GM19455 (cell line): ENCODE measurements around the gene SMU1.
A peak's percentile ranks its signal among the peaks of the same experiment; 100 is the strongest.

Experiments used
- ATAC-seq: cut with Tn5 transposase; IDR thresholded peaks from one replicate; pipeline ENCODE4 v1.9.1; 2021; ENCODE audit not compliant: unreplicated experiment

Gene SMU1

DNA sequence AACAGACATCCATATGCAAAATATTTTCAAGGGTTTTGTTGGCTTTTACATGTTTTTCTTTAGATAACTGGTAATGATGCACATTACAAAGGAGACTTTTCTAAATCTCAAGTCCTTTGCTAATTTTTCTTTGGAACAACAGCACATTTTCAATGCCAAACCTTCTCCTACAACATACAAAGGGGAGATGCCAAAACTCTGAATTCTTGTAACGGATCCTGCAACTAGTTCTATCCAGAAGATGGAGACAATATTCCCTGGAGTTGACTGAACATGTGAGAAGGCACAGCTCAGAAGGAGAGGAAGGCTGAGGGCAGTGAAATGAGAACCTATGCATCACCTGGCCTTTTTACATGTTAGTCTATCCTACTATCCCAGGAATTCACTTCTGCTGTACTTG, 30.4 kb downstream of the SMU1 start:
- no peak for ATAC-seq

DNA sequence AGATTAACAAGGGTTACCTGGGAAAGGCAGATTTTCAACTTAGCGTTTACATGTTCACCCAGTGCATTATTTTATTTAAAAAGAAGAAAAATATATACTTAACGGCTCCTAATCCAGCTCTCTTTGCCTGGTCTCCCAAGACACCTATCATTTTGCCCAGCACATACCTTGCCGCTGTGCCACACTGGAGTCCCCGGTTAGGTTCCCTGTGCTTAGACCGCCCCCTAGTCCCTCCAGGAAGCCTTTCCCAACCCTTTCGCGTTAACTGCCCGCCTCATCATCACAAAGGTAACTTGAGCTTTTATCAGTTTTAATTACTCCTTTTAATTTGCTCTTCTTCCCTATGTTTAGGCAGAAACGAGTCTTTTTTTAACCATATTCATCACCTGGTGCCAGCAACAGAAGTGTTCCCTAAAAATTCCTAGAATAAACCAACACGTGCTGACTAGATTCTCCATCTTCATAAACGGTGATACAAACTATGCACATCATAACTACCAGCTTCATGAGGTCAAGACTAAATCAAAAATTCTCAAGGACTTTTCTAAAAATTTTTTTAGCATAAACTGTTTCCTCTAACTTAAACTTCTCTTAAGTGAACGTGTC, 31.7 kb downstream of the SMU1 start:
- no peak for ATAC-seq

GRCh38 chr9:33044162-33044673, 32.3 kb downstream of the SMU1 start:
- ATAC-seq, result peak; percentile 86

- ATAC-seq, result no peak
These were observed 32.8 kb downstream of the SMU1 start for GRCh38 chr9:33043671-33044070.

DNA sequence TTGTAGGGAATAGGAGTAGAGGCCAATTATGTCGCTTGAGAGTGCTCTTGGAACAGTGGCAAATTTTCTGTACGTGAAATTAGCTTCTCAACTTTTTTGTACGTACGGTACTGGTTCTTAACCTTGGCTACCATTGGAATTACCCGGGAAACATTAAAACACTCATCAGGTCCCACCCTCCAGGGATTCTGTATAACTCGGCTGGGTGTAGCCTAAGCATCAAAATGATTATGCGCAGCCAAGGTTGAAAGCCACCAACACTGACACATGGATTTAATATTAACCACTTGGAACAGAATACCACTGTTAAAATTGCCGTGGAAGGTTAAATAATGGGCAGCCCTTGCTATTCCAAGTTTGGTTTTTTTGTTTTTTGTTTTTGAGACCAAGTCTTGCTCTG, 34.0 kb downstream of the SMU1 start:
- no peak for ATAC-seq

GRCh38 chr9:33041432-33042188, 34.9 kb downstream of the SMU1 start:
- ATAC-seq, result no peak

- ATAC-seq, result no peak
These were observed 35.6 kb downstream of the SMU1 start for GRCh38 chr9:33040792-33041431.

DNA sequence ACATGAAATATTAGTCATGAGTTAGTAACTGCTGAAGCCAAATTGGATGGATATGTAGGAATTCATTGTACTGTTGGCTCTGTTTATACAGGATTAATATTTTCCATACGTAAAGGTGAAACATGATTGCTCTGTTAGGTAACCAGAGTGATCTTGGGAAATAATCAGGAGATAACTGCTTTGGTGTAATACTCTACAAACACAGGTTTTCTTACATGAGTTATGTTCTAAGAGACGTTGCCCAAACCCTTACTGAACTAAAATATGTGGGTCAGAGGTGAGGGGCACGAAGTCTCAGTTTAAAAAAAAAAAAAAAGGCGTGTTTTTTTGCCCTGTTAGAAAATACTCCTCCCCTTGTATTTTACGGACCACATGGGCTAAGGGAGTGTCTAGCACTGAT, 43.6 kb downstream of the SMU1 start:
- ATAC-seq, result no peak

- ATAC-seq, result no peak
These were observed 44.2 kb downstream of the SMU1 start for GRCh38 chr9:33032292-33032691.

GRCh38 chr9:33030285-33030684, 46.2 kb downstream of the SMU1 start:
- ATAC-seq, result no peak

- ATAC-seq, result no peak
These were observed 47.2 kb downstream of the SMU1 start for GRCh38 chr9:33029231-33029786.

- peak; percentile 39 for ATAC-seq
These were observed 50.7 kb downstream of the SMU1 start for GRCh38 chr9:33025572-33026342.

- ATAC-seq, result peak; percentile 85
These were observed 51.4 kb downstream of the SMU1 start, which contains the start of gene DNAJA1 for GRCh38 chr9:33024966-33025571. TSS of gene DNAJA1 (plus strand) at chr9:33025273. CDS start at chr9:33026485, 1,212 bp downstream.

GRCh38 chr9:33024126-33024965, 52.1 kb downstream of the SMU1 start:
- peak; percentile 1 for ATAC-seq

DNA sequence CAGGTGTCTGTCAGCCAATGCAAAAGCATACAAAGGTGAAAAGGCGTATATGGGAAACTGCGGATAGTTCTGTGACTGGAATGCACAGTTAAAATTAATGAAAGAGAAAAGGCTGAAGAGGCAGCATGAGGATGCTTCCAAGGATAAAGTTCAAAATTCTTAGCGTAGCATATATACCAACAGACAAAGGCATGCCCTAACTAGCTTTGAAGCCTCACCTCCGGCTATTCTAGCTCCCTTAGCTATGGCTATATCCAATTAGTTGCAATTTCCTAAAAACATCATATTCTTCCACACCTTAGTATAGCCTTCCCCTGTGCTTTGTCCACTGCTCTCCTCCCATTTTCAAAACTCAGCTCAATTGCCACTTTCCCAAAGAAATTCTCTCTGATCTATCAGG, 52.8 kb downstream of the SMU1 start:
- ATAC-seq, result no peak

- no peak for ATAC-seq
These were observed 53.7 kb downstream of the SMU1 start for GRCh38 chr9:33022755-33023154.

DNA sequence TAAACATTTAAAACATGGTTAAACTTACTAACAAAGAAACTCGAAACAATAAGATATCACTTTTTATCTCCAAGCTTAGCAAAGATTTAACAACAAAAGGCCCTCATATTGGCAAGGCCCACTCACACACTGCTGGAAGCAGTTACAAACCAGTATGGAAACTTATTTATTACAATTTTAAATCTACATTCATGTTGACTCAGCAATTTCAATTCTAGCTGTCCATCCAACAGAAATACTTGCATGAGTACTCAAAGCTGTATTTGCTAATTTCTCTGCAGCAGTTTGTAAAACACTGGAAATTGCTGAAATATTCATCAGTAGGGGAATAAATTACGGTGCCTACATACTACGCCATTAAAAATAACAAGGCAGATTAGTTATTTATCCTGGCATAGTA, 54.2 kb downstream of the SMU1 start:
- no peak for ATAC-seq

- no peak for ATAC-seq
These were observed 56.7 kb downstream of the SMU1 start for GRCh38 chr9:33019797-33020196.

- no peak for ATAC-seq
These were observed 59.0 kb downstream of the SMU1 start for GRCh38 chr9:33017283-33018041.
